HepG2 (cell line): ENCODE data around the gene POU6F1. TPM values are rescaled to one million over a fixed set of nuclear protein-coding genes. Genes with fewer than 3 reads are reported as not detected.

Source experiments
- ATF3 ChIP-seq: sonication (generic); formaldehyde crosslinking; IDR thresholded peaks from 2 replicates; pipeline ENCODE4 v1.4.0; 2020; ENCODE audit warnings: missing genetic modification reagents
- BCL6 ChIP-seq: IDR thresholded peaks from 2 replicates; pipeline ENCODE4 v1.6.1; 2016; ENCODE audit warnings: missing genetic modification reagents, missing compliant biosample characterization
- FOSL1 ChIP-seq: sonication (generic); formaldehyde crosslinking; IDR thresholded peaks from 2 replicates; pipeline ENCODE4 v1.9.0; 2021; ENCODE audit warnings: missing genetic modification reagents, borderline replicate concordance
- HMG20A ChIP-seq: IDR thresholded peaks from 2 replicates; pipeline ENCODE4 v1.6.1; 2016; ENCODE audit warnings: borderline replicate concordance
- HOXA5 ChIP-seq: sonication (generic); formaldehyde crosslinking; IDR thresholded peaks from 2 replicates; pipeline ENCODE4 v1.4.0; 2020; ENCODE audit warnings: missing genetic modification reagents
- MEIS2 ChIP-seq: sonication (generic); formaldehyde crosslinking; IDR thresholded peaks from 2 replicates; pipeline ENCODE4 v1.9.0; 2021; ENCODE audit warnings: mild to moderate bottlenecking, missing genetic modification reagents
- NCOA1 ChIP-seq: sonication (generic); formaldehyde crosslinking; IDR thresholded peaks from 2 replicates; pipeline ENCODE4 v1.9.0; 2021; ENCODE audit warnings: missing genetic modification reagents
- NCOA5 ChIP-seq: sonication (generic); formaldehyde crosslinking; IDR thresholded peaks from 2 replicates; pipeline ENCODE4 v1.4.0; 2020; ENCODE audit warnings: missing genetic modification reagents
- SMAD9 ChIP-seq: sonication (generic); formaldehyde crosslinking; IDR thresholded peaks from 2 replicates; pipeline ENCODE4 v1.5.1; 2020; ENCODE audit warnings: mild to moderate bottlenecking, missing genetic modification reagents
- SP4 ChIP-seq: sonication (generic); formaldehyde crosslinking; IDR thresholded peaks from 2 replicates; pipeline ENCODE4 v1.8.1; 2023; ENCODE audit warnings: mild to moderate bottlenecking, missing genetic modification reagents
- TBX3 ChIP-seq: fragments of 450-650 bp; IDR thresholded peaks from 2 replicates; pipeline ENCODE4 v1.6.1; 2017; ENCODE audit warnings: antibody characterized with exemption, mild to moderate bottlenecking, inconsistent platforms, borderline replicate concordance
- ZBTB8A ChIP-seq: sonication (generic); formaldehyde crosslinking; IDR thresholded peaks from 2 replicates; pipeline ENCODE4 v1.4.0; 2020; ENCODE audit warnings: mild to moderate bottlenecking, low read depth, missing genetic modification reagents, borderline replicate concordance
- ZIK1 ChIP-seq: sonication (generic); formaldehyde crosslinking; IDR thresholded peaks from 2 replicates; pipeline ENCODE4 v1.5.0; 2020; ENCODE audit warnings: mild to moderate bottlenecking, low read depth, missing genetic modification reagents, borderline replicate concordance
- ZNF280D ChIP-seq: sonication (generic); formaldehyde crosslinking; IDR thresholded peaks from 2 replicates; pipeline ENCODE4 v1.5.1; 2020; ENCODE audit warnings: mild to moderate bottlenecking, missing genetic modification reagents
- ZNF335 ChIP-seq: sonication (generic); formaldehyde crosslinking; IDR thresholded peaks from 2 replicates; pipeline ENCODE4 v1.4.0; 2020; ENCODE audit warnings: missing genetic modification reagents
- ZNF431 ChIP-seq: sonication (generic); formaldehyde crosslinking; IDR thresholded peaks from 2 replicates; pipeline ENCODE4 v1.9.0; 2022; ENCODE audit warnings: missing genetic modification reagents, low read depth, mild to moderate bottlenecking, borderline replicate concordance
- ZNF691 ChIP-seq: sonication (generic); formaldehyde crosslinking; IDR thresholded peaks from 2 replicates; pipeline ENCODE4 v1.4.0; 2020; ENCODE audit warnings: missing genetic modification reagents, low read depth, mild to moderate bottlenecking, borderline replicate concordance
- ZSCAN22 ChIP-seq: sonication (generic); formaldehyde crosslinking; IDR thresholded peaks from 2 replicates; pipeline ENCODE4 v1.4.0; 2020; ENCODE audit warnings: mild to moderate bottlenecking, missing genetic modification reagents
- polyA plus RNA-seq, 8 experiments: library from polyadenylated mRNA; depleted of rRNA in 3 of 8; stranded (reverse) in 7 of 8; unstranded in 1 of 8; fragments of >200 nt; fragmentation: Illumina TruSeq in 4 of 8; extraction: Trizol in 4 of 8; gene quantifications; 2 replicates each; pipeline versions ENCODE4 v1.2.1 to v1.2.3, GENCODE V29; 2011 to 2016; ENCODE audit warnings: low read depth in 4 of 8, missing spikeins in 1 of 8, mixed read lengths in 1 of 8; ENCODE audit not compliant: insufficient read depth in 1 of 8
- total RNA-seq, 5 experiments: library from RNA; depleted of rRNA; stranded (reverse); fragments of >200 nt; fragmentation: Illumina TruSeq; extraction: Trizol; gene quantifications; 2 replicates each; pipeline ENCODE4 v1.2.3, GENCODE V29; 2016; ENCODE audit warnings: low read depth in 1 of 5
- TF ChIP-seq, protein P1 (sequence below): sonication (generic); formaldehyde crosslinking; IDR thresholded peaks from 2 replicates; pipeline ENCODE4 v1.4.0; 2020; ENCODE audit warnings: missing genetic modification reagents, borderline replicate concordance
- TF ChIP-seq, protein P2 (sequence below): sonication (generic); formaldehyde crosslinking; IDR thresholded peaks from 2 replicates; pipeline ENCODE4 v1.4.0; 2020; ENCODE audit warnings: mild to moderate bottlenecking, missing genetic modification reagents

POU6F1 gene
- total and polyA plus RNA-seq, 2 of the 13 experiments (the other 11 are each of a cell fraction or from before 2014, with no cell fraction given), result 0.48 to 0.51 TPM

- TF ChIP-seq ZNF431 (CRISPR knock-in tag), result no peak
- 0 out of 2 replicates have a peak, but pooled peaks have one; percentile 68 for TF ChIP-seq ZNF691 (CRISPR knock-in tag)
- TF ChIP-seq BCL6 (CRISPR knock-in tag), result no peak
- TF ChIP-seq ZIK1 (CRISPR knock-in tag), result 0 out of 2 replicates have a peak, but pooled peaks have one; percentile 40
- TF ChIP-seq, protein P1, sequence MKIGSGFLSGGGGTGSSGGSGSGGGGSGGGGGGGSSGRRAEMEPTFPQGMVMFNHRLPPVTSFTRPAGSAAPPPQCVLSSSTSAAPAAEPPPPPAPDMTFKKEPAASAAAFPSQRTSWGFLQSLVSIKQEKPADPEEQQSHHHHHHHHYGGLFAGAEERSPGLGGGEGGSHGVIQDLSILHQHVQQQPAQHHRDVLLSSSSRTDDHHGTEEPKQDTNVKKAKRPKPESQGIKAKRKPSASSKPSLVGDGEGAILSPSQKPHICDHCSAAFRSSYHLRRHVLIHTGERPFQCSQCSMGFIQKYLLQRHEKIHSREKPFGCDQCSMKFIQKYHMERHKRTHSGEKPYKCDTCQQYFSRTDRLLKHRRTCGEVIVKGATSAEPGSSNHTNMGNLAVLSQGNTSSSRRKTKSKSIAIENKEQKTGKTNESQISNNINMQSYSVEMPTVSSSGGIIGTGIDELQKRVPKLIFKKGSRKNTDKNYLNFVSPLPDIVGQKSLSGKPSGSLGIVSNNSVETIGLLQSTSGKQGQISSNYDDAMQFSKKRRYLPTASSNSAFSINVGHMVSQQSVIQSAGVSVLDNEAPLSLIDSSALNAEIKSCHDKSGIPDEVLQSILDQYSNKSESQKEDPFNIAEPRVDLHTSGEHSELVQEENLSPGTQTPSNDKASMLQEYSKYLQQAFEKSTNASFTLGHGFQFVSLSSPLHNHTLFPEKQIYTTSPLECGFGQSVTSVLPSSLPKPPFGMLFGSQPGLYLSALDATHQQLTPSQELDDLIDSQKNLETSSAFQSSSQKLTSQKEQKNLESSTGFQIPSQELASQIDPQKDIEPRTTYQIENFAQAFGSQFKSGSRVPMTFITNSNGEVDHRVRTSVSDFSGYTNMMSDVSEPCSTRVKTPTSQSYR (CRISPR knock-in tag), result 0 out of 2 replicates have a peak, but pooled peaks have one; percentile 7
- no peak for TF ChIP-seq ZBTB8A (CRISPR knock-in tag)
- TF ChIP-seq NCOA5, result no peak
- 0 out of 2 replicates have a peak, but pooled peaks have one; percentile 7 for TF ChIP-seq TBX3
- peak; percentile 65; the same call in 1 of the 2 replicates for TF ChIP-seq ZNF335
- TF ChIP-seq SMAD9 (CRISPR knock-in tag), result no peak
- peak; percentile 90 for TF ChIP-seq SP4
- TF ChIP-seq ZNF280D (CRISPR knock-in tag), result no peak
- TF ChIP-seq HMG20A (CRISPR knock-in tag), result no peak
- peak; percentile 87; the same call in 1 of the 2 replicates for TF ChIP-seq HOXA5 (CRISPR knock-in tag)
- no peak for TF ChIP-seq ZSCAN22
- TF ChIP-seq, protein P2, sequence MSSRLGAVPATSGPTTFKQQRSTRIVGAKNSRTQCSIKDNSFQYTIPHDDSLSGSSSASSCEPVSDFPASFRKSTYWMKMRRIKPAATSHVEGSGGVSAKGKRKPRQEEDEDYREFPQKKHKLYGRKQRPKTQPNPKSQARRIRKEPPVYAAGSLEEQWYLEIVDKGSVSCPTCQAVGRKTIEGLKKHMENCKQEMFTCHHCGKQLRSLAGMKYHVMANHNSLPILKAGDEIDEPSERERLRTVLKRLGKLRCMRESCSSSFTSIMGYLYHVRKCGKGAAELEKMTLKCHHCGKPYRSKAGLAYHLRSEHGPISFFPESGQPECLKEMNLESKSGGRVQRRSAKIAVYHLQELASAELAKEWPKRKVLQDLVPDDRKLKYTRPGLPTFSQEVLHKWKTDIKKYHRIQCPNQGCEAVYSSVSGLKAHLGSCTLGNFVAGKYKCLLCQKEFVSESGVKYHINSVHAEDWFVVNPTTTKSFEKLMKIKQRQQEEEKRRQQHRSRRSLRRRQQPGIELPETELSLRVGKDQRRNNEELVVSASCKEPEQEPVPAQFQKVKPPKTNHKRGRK (CRISPR knock-in tag), result no peak
- no peak for TF ChIP-seq FOSL1 (CRISPR knock-in tag)
- peak; percentile 64; the same call in 1 of the 2 replicates for TF ChIP-seq MEIS2 (CRISPR knock-in tag)
- TF ChIP-seq NCOA1, result no peak
- TF ChIP-seq ATF3 (CRISPR knock-in tag), result peak; percentile 29; the same call in 1 of the 2 replicates
Observed at GRCh38 chr12:51238510-51239334, 20.9 kb upstream of the POU6F1 start, which contains the start of gene DAZAP2 (continued).
